SW480 (cell line): ENCODE measurements around the gene PAK6.

ENCODE experiments used
- DNase-seq: peaks from one replicate; pipeline ENCODE4 v3.0.0-alpha.2; 2016; ENCODE audit warnings: low spot score

PAK6 gene

DNA sequence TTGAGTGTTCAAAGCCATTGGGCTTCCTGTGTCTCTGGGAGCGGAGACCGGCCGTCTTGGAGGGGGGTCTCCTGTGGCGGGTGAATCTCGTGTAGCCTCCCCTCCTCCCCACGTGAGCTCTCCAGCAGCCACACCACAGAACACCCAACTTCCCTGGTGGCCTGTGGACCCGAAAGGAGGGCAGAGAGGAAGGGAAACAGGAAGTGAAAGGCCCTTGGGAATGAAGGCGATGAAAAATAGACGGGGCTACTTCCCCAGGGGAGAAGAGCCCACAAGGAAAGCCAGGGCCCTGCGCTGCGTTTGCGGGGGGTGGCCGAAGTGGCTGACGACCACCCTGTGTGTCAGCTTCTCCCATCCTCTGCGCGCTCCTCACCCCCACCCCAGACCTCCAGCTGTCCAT lies 38.6 kb downstream of the PAK6 start:
- no peak for DNase-seq

- DNase-seq = no peak
Measured at GRCh38 chr15:40278026-40278425, 39.2 kb downstream of the PAK6 start.

DNA sequence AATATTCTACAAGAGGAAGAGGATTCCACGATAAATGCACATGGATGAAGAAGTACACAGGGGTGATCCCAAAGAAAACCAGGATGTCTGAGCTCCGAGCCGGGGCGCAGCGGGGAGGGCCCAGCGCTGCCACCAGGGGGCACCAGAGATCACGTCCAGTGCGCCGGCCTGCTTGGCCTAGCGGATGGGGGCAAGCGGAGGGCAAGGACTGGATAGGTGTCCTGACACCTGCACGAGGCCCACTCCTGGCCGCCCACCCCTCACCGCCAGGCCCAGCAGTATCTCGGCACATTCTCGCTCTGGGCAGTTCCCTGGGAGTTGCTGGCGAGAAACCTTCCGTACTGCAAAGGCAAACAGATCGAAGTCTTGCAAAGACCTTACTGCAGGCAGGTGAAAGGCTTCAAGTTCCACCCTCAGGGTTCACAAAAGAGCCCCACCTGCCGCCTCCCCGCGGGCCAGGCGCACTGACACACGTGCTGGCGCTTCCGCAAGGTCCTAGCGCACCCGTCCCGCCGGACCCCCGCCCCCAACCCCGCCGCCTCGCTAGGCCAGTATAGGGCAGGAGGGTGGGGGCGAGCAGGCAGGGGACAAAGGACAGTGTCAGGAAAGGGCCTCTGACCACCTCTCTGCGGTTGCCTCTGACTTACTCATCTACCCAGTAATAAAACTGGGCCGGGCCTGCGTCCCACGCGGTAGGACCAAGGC lies 40.7 kb downstream of the PAK6 start:
- peak; percentile 50 for DNase-seq

DNA sequence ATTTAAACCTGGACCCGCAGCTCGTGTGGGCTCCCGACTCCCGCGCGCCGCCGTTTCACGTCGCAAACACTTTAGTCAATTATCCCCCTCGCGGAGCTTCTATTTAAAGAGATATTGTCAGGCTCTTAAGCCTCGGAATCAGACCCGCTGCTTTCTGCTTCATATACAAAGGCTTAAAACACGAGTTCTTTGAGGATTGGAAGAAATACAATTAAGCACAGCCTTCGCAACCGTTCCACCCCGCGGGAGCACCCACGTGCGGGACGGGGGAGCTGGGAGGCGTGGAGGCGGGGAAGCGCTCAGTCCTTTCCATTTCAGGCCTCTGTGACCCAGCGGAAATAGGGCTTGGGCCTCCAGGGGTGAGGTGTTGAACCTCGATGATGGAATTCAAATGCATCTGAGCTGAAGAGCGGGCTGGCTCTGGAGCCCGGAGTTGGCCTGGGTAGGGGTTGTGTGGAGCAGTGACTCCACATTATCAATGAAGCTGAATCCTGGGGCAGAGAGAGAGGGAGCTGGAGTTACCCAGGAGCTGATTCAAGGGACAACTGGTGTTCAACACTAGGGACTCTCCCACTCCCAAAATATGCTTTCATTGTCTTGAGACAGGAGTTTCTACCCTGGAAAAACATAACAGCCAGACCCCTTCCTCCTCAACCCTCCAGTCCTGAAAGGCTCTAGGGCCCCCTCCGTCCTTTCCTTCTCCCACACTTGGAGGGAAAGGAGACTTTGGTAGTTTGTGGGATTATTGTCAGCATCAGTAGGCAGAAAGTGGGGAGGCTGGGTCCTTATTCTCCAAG lies 41.6 kb downstream of the PAK6 start:
- DNase-seq = no peak

GRCh38 chr15:40281057-40281800 lies 42.4 kb downstream of the PAK6 start:
- DNase-seq = no peak

GRCh38 chr15:40281801-40282146 lies 42.9 kb downstream of the PAK6 start:
- no peak for DNase-seq

DNA sequence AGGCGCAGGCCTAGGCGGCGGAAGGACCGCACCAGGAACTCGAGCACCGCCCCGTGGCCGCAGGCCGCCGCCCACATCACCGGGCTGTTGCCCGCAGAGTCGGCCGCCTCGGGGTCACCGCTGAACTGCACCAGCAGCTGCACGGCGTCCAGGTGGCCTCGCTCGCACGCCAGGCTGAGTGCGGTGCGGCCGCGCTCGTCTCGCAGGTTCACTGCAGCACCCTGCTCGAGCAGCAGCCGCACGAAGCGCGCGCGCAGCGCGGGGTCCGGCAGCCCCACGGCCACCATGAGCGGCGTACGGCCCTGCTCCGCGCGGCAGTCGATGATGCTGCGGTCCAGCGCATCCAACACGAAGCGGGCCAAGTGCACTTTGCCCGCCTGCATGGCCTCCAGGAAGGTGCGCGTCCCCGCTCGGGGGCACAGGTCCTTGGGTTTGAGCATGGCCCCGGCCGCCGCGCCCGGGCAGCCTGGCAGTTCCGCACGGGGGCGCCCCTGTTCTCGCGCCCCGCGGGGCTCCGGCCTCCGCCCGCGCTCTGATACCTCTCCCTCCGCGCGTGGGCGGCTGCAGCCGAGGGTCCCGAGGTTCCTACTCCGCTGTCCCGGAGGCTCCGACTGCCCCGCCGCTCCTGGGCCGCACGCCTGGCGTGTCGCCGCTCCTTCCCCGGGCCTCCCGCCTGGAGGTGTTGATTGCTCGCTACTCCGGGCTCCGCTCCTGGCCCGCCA lies 43.4 kb downstream of the PAK6 start:
- DNase-seq = peak; percentile 16

- no peak for DNase-seq
Measured at GRCh38 chr15:40282869-40283614, 44.2 kb downstream of the PAK6 start, which contains the start of gene ANKRD63. ANKRD63 (minus strand) TSS chr15:40283064; CDS start chr15:40282586, 478 bp downstream.

- no peak for DNase-seq
Measured at GRCh38 chr15:40283615-40284300, 44.9 kb downstream of the PAK6 start.

DNA sequence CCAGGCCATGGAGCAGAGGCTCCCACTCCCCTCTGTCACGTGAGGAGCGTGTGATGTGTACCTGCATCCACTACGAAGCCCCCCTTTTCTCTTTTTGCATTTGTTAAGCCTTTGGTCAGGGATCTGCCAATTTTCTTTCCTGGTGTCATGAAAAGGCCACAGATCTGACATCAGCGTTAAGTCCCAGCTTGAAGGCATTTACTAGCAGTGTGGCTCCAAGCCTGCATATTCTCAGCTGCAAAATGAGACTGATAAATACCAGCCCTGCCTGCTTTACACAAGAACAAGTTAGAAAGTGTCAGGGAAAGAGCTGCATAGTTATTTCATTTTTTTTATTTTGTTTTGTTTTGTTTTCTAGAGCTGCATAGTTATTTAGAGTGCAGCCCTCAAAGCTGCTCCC lies 46.3 kb downstream of the PAK6 start:
- DNase-seq = no peak

DNA sequence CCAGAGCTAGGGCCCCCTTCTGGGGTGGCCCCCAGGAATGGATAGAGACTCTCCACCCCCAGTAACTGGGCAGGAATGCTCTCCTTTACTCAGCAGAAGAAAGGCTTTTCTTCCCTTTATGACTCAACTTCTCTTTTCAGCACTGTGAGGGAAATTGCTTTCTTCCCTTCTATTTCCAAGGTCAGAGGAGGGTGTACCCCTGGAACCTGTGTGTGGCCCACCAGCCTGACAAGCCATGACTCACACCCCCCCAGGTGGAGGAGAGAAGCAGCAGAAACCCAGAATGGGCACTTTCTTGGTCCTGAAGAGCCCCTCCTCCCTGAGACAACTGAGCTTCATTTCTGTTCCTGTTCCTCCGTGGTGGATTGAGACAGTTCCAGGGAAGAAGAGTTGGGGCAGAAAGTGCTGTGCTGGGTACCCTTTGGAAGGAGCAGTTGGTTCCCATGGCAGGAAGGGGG lies 46.7 kb downstream of the PAK6 start:
- no peak for DNase-seq

DNA sequence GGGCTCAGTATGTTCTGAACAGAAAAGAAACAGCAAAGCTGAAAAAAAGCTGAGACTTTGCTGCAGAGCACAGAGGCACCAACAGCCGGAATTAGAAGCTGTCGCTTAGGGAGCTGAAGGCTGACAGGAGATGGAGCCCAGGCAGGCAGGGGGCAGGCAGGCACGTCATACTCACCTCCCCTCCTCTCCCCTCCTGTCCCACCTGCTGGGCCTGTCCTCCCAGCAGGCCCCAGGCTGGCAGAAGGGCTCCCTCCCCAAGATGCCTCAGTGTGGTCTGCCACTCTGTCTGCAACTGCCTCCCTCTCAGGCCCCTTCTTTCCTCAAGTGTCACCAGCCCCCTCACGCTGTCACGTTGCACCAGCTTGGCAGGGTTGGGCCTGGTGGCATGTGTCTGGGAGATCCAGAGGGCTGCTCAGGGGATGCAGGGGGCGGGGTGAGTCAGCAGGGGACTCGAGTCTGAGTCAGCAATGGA lies 47.2 kb downstream of the PAK6 start:
- no peak for DNase-seq

DNA sequence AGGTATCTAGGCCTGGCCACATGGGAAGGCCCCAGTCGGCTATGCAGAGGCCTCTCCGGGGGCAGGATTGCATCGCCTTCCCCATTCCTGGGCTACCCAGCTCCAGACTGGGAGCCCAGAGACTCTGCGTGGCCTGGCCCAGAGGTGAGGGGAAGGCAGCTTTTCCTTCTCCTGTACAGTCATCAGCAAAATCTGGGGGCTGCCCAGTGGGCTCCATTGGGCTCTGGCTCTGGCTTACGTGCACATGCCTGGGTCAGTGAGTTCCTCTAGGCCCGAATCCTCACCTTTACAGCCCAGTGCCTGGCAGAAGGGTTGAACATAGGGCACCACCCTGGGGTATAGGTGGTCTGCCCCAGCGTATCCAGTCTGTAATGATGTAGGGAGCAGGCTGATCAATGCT lies 47.9 kb downstream of the PAK6 start:
- DNase-seq = no peak

DNA sequence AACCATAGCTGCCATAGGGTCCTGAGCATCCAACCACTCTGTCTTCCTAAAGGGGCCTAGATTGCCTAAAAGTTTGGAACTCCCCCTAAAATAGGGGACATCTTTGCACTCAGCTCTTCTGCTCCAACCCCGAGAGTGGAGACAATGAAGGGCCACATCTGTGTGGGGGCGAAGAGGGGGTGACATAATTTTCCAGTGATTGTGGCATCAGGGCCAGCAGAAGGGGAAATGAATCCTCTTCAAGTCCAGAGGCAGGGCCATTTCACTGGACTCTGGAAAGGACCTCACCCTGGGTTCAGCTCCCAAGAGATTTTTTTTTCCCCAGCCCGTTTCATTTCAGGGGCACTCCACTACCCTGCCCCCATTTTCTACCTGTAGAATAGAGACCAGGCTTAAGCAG lies 48.6 kb downstream of the PAK6 start:
- DNase-seq = no peak

- no peak for DNase-seq
Measured at GRCh38 chr15:40287968-40288367, 49.1 kb downstream of the PAK6 start.

- DNase-seq = peak; percentile 32
Measured at GRCh38 chr15:40289140-40289775, 50.4 kb downstream of the PAK6 start.

- no peak for DNase-seq
Measured at GRCh38 chr15:40290545-40290917, 51.7 kb downstream of the PAK6 start.

DNA sequence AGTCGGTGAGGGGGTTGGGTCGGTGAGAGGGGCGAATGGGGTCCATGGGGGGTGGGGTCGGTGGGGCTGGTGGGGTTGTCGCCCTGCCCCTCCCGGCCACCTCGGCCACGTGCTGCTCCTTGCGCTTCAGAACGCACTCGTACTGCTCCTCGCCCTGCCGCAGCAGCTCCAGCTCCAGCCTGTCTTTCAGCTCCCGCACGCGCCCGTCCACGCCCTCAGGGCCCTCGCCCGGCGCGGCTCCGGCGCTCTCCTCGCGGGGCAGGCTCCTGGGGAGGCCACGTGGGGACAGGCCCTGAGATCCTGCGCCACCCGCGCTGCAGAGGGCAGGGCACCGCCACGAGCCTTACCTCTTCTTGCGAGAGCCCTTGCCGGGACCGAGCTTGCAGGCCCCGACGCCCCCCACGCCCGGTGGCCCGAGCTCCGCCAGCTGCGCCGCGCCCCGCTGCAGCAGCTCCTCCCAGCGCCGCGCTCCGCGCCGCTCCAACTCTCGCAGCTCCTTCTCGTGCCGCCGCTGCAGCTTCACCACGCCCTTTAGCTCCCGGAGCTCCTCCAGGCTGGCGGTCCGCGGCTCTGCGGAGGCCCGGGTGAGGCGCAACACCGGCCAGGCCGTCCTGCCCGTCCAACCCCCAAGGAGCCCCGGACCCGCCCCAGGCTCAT lies 52.2 kb downstream of the PAK6 start:
- peak; percentile 46 for DNase-seq

DNA sequence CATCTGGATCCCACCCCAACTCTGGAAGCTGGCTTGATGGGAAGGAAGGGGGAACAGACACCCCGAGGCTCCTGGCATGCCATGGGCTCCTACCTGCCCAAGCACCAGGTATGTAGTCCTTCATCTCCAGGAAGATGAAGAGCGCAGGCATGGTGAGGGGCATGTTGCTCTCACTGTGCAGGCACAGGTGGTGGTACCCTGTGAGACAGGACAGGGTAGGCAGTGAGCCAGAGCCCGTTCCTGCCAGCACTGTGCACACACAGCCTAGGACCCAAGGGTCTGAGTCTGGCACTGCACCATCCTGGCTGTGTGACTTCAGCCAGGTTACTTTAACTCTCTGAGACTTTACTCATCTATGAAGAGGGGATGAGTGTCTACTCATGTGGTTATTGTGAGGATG lies 53.4 kb downstream of the PAK6 start:
- no peak for DNase-seq

GRCh38 chr15:40293006-40293405 lies 54.1 kb downstream of the PAK6 start:
- DNase-seq = no peak
